GM19239 (cell line): Measurements from ENCODE around the gene OR8A1.
"Not testable (repeated sequence)": the region's sequence is repeated elsewhere in the genome, so short reads cannot be mapped to it uniquely, and the experiment has no call there.

Experiments
- DNase-seq: peaks from one replicate; pipeline ENCODE4 v3.0.0; 2011; ENCODE audit warnings: low spot score; ENCODE audit not compliant: insufficient read length
- FAIRE-seq: peaks from 2 replicates; lab custom pipeline; 2011; peaks lifted over from hg19 to GRCh38; lab: Jason Lieb, UNC

Gene OR8A1

GRCh38 chr11:124591430-124591829 is 21.6 kb downstream of the OR8A1 start:
- FAIRE-seq: no peak
- no peak for DNase-seq

- FAIRE-seq: no peak
- DNase-seq: no peak
These were observed 22.8 kb downstream of the OR8A1 start for GRCh38 chr11:124592627-124593026.

- DNase-seq (no peak), FAIRE-seq (no peak)
These were observed 25.5 kb downstream of the OR8A1 start for GRCh38 chr11:124595302-124595701.

GRCh38 chr11:124597626-124598025 is 27.8 kb downstream of the OR8A1 start:
- FAIRE-seq: no peak

GRCh38 chr11:124600621-124601320 is 31.0 kb downstream of the OR8A1 start:
- FAIRE-seq (no peak), DNase-seq (no peak)

More at GRCh38 chr11:124597626-124598025, 27.8 kb downstream of the OR8A1 start:
- no peak for DNase-seq

GRCh38 chr11:124602193-124602592 is 32.4 kb downstream of the OR8A1 start:
- FAIRE-seq (no peak), DNase-seq (no peak)

GRCh38 chr11:124602723-124603122 is 32.9 kb downstream of the OR8A1 start:
- not testable (repeated sequence) for DNase-seq, FAIRE-seq

- FAIRE-seq: no peak
- DNase-seq: no peak
These were observed 35.9 kb downstream of the OR8A1 start for GRCh38 chr11:124605719-124606118.

GRCh38 chr11:124608147-124608546 is 38.4 kb downstream of the OR8A1 start:
- DNase-seq (no peak), FAIRE-seq (no peak)

- DNase-seq: no peak
- no peak for FAIRE-seq
These were observed 40.5 kb downstream of the OR8A1 start for GRCh38 chr11:124610295-124610694.

GRCh38 chr11:124611064-124611463 is 41.3 kb downstream of the OR8A1 start, which contains the start of gene PANX3:
PANX3 (plus strand) TSS chr11:124611428; CDS start chr11:124611557, 129 bp downstream.
- DNase-seq (no peak), FAIRE-seq (no peak)

GRCh38 chr11:124612045-124612444 is 42.2 kb downstream of the OR8A1 start:
- FAIRE-seq: no peak
- DNase-seq: no peak

- FAIRE-seq (no peak), DNase-seq (no peak)
These were observed 42.9 kb downstream of the OR8A1 start for GRCh38 chr11:124612567-124613246.

- FAIRE-seq (no peak), DNase-seq (no peak)
These were observed 49.1 kb downstream of the OR8A1 start for GRCh38 chr11:124618863-124619262.
